Cerebellar cortex (tissue), 1 donor: ENCODE measurements around the gene OR10V1.

Source experiments
- DNase-seq: peaks from one replicate; pipeline ENCODE4 v3.0.0-alpha.2; 2015; ENCODE audit warnings: low spot score

Gene OR10V1

GRCh38 chr11:59713745-59714144, at the start of gene OR10V1:
OR10V1 (minus strand) TSS chr11:59713845; CDS start chr11:59713845, 0 bp downstream.
- no peak for DNase-seq

GRCh38 chr11:59761993-59762392, 48.3 kb upstream of the OR10V1 start:
- no peak for DNase-seq

- DNase-seq = no peak
Observed at GRCh38 chr11:59760771-59761170, 47.1 kb upstream of the OR10V1 start.

GRCh38 chr11:59759900-59760299, 46.3 kb upstream of the OR10V1 start:
- no peak for DNase-seq

GRCh38 chr11:59758401-59759037, 44.9 kb upstream of the OR10V1 start:
- DNase-seq = no peak

GRCh38 chr11:59756845-59757244, 43.2 kb upstream of the OR10V1 start:
- peak; percentile 19 for DNase-seq

GRCh38 chr11:59756558-59756840, 42.9 kb upstream of the OR10V1 start:
- DNase-seq = peak; percentile 11

GRCh38 chr11:59755701-59756557, 42.3 kb upstream of the OR10V1 start:
- DNase-seq = peak; percentile 56

GRCh38 chr11:59754859-59755700, 41.4 kb upstream of the OR10V1 start, which contains the start of gene STX3:
STX3 (plus strand) TSS chr11:59755376; CDS start chr11:59755606, 230 bp downstream.
- DNase-seq = peak; percentile 86

- peak; percentile 50 for DNase-seq
Observed at GRCh38 chr11:59754494-59754858, 40.8 kb upstream of the OR10V1 start.

- peak; percentile 86 for DNase-seq
Observed at GRCh38 chr11:59753650-59754493, 40.2 kb upstream of the OR10V1 start.

- DNase-seq = no peak
Observed at GRCh38 chr11:59746111-59746510, 32.5 kb upstream of the OR10V1 start.

- DNase-seq = no peak
Observed at GRCh38 chr11:59730896-59731565, 17.4 kb upstream of the OR10V1 start.

GRCh38 chr11:59729834-59730233, 16.2 kb upstream of the OR10V1 start:
- DNase-seq = no peak

- DNase-seq = no peak
Observed at GRCh38 chr11:59728913-59729312, 15.3 kb upstream of the OR10V1 start.

GRCh38 chr11:59728154-59728553, 14.5 kb upstream of the OR10V1 start:
- no peak for DNase-seq

GRCh38 chr11:59727426-59727825, 13.8 kb upstream of the OR10V1 start:
- no peak for DNase-seq

- no peak for DNase-seq
Observed at GRCh38 chr11:59724066-59724465, 10.4 kb upstream of the OR10V1 start.

- DNase-seq = no peak
Observed at GRCh38 chr11:59719556-59719955, 5.9 kb upstream of the OR10V1 start.

- no peak for DNase-seq
Observed at GRCh38 chr11:59716051-59716450, 2.4 kb upstream of the OR10V1 start.
